ENCODE data around the gene C5orf47.

DNA sequence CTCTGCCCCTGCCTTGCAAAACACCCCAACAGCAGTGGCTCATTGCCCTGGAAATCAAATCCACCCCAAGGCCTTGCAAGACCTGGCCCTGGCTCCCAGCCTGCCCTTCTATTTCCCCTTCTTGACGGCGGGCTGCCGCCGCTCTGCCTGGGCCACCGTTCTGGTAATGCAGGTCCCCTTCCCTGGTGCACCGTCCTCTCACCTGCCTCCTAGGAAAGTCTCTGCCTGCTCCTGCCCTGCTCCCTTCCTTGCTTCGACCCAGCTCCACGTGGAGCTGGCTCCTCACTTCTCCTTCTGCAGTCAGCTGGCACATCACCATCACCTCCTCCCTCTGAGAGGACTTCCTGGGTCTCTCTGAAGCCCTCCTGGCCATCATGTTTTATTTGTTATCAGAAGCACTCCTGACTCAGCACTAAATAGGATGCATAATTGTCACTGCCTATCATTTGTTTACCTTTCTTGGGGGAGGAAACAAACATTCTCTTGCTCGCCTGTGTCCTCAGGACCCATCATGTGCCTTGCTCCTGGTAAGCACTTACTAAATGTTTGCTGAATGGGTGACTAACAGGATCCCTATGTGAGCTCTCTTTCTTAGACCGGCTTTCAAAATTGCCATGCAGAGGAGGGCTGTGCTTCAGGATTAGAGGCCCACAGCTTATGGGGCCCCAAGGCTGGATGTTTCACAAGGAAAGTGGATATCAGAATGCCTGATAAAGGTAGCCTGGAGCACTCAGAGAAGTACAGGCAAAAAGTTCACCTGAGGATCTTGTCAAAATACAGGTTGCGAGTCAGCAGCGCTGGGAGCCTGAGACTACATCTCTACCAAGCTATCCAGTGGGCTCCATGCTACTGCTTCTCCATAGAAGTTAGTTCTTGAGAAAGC lies 19.6 kb upstream of the C5orf47 start:
- TF ChIP-seq POLR2AphosphoS5 (IDR thresholded peaks at IDR 0.05; ENCODE audit: borderline replicate concordance, low read depth, low read length): no peak
- TF ChIP-seq EZH2 (IDR thresholded peaks at IDR 0.05): no peak
- TF ChIP-seq FOXP2 (optimal IDR thresholded peaks at IDR 0.05; ENCODE audit: control extremely low read depth, extremely low read length, insufficient read depth): no peak
